Astrocyte (in vitro differentiated cells and primary cell): ENCODE measurements around the gene KCNH3.

Experiments
- CTCF ChIP-seq: IDR thresholded peaks from 2 replicates; pipeline ENCODE4 v1.5.1; 2011; ENCODE audit warnings: low read depth, mild to moderate bottlenecking, inconsistent platforms, low read length, moderate library complexity; ENCODE audit not compliant: insufficient read depth
- EZH2 ChIP-seq: IDR thresholded peaks from 2 replicates; pipeline ENCODE4 v1.6.1; 2012; ENCODE audit warnings: mild to moderate bottlenecking, low read length, inconsistent platforms; ENCODE audit not compliant: insufficient read depth

DNA sequence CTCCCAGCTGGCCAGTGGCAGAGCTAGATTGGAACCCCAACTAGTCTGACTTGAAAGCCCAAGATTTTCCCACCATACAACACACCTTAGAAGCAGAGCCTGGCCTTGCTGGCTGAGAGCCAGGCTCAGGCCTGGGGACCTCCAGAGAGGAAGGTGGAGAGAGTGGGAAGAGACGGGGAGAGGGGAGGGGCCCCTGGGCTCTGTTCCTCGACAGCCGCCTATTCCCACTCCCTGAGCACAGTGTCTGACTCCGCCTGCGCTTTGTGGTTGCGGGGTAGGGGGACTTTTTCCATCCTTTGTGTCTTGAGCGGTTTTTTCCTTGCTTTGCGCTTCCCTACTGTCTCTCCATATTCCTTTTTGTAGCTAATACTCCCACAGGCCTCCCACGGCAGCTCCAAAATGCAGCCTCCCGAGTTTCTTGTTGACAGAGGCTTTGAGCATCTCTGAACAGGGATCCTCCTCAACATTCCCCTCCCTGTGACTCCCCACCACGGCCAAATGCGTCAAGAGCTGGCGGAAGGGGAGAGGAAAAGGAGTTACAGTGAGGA lies 4.0 kb upstream of the KCNH3 start:
- TF ChIP-seq EZH2 (no peak), CTCF (no peak)
